DOHH2 (cell line): ENCODE results near the gene CDH4.

Source experiments
- H3F3A ChIP-seq: fragments of 200-600 bp; sonication (generic), shearing (Covaris generic); 2 replicates; pipeline ENCODE4 v1.6.0; 2016; ENCODE audit warnings: antibody characterized with exemption, mild to moderate bottlenecking; ENCODE audit not compliant: control insufficient read depth, insufficient read depth
- H3K27ac ChIP-seq: fragments of 200-600 bp; sonication (generic); 2 replicates; pipeline ENCODE4 v1.5.1; 2014; ENCODE audit warnings: low read depth, mild to moderate bottlenecking, low read length, moderate library complexity
- H3K27me3 ChIP-seq: fragments of 200-600 bp; sonication (generic); 2 replicates; pipeline ENCODE4 v1.6.1; 2014; ENCODE audit warnings: mild to moderate bottlenecking, low read length, mixed read lengths; ENCODE audit not compliant: control insufficient read depth
- H3K36me3 ChIP-seq: fragments of 200-600 bp; sonication (generic); 2 replicates; pipeline ENCODE4 v1.6.1; 2014; ENCODE audit warnings: mild to moderate bottlenecking, low read length, moderate library complexity, mixed read lengths; ENCODE audit not compliant: control insufficient read depth
- H3K4me1 ChIP-seq: fragments of 200-600 bp; sonication (generic); 2 replicates; pipeline ENCODE4 v1.6.1; 2014; ENCODE audit warnings: mild to moderate bottlenecking, low read length, mixed read lengths; ENCODE audit not compliant: control insufficient read depth
- H3K4me2 ChIP-seq: fragments of 200-600 bp; sonication (generic); 2 replicates; pipeline ENCODE4 v1.6.0; 2014; ENCODE audit warnings: mild to moderate bottlenecking, low read length, moderate library complexity
- H3K4me3 ChIP-seq: fragments of 200-600 bp; sonication (generic); 2 replicates; pipeline ENCODE4 v1.5.1; 2014; ENCODE audit warnings: mild to moderate bottlenecking, low read length, mixed read lengths
- H3K79me2 ChIP-seq: fragments of 200-600 bp; sonication (generic); 2 replicates; pipeline ENCODE4 v1.6.1; 2014; ENCODE audit warnings: mild to moderate bottlenecking, low read length, mixed read lengths; ENCODE audit not compliant: control insufficient read depth
- H3K9me2 ChIP-seq: fragments of 200-600 bp; sonication (generic); replicated peaks from 2 replicates; pipeline ENCODE4 v1.6.1; 2014; ENCODE audit warnings: mild to moderate bottlenecking, low read length, mixed read lengths; ENCODE audit not compliant: control insufficient read depth
- H3K9me3 ChIP-seq: fragments of 200-600 bp; sonication (generic); 2 replicates; pipeline ENCODE4 v1.6.1; 2014; ENCODE audit warnings: antibody characterized with exemption, low read length, mixed read lengths; ENCODE audit not compliant: control insufficient read depth, insufficient read depth
- H4K20me1 ChIP-seq: fragments of 200-600 bp; sonication (generic); 2 replicates; pipeline ENCODE4 v1.6.0; 2014; ENCODE audit warnings: low read depth, mild to moderate bottlenecking, antibody characterized with exemption, low read length, moderate library complexity; ENCODE audit not compliant: control insufficient read depth, insufficient read depth
- EZH2phosphoT487 ChIP-seq: fragments of 200-600 bp; sonication (generic); IDR thresholded peaks from 2 replicates; pipeline ENCODE4 v1.6.1; 2017; ENCODE audit warnings: borderline replicate concordance, mild to moderate bottlenecking, antibody characterized with exemption, low read length, moderate library complexity, mixed read lengths
- TF ChIP-seq, protein P1 (sequence below): fragments of 200-600 bp; sonication (generic); IDR thresholded peaks from one replicate; pipeline ENCODE4 v1.5.1; 2014; ENCODE audit warnings: antibody characterized with exemption, mild to moderate bottlenecking, low read depth, low read length; ENCODE audit not compliant: poor library complexity, severe bottlenecking

The CDH4 gene

DNA sequence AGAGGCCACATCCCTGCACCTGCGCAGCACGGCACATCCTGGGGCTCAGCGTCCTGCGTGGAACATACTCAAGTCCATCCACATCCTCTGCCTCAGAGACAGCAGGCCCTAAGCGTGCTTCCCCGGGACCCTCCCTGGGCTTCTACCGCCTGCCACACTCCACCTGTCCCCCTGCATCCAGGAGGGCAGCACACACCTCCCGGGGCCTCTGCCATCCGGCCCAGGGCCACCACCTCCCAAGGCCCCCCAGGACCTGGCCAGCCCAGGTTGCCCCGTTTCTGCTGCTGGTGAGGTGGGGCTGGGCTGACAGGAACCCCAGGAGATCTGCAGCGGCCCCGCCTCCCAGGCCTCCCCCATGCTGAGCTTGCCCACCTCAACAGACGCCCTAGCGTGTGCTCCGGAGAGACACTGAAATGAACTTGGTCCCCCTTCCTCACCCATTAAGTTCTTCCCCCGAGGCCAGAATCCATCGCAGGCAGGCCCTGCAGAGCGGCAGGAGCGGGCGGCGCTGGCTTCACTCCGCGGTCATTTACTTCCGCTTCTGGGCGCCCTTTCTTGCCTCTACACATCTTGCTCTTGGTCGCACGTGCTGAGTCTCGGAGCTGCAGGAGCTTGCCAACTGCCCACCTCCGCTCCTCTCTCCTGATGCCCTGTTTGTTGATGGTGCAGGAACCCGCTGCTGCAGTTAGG is 578.3 kb downstream of the CDH4 start:
- Histone ChIP-seq H3F3A (no peaks in the 10 kb centered on the region), H3K27ac (no peak overlapping the region), H3K4me2 (no peak overlapping the region), H3K36me3 (no peaks in the 10 kb centered on the region), H3K4me1 (no peaks in the 10 kb centered on the region), H3K9me3 (no peaks in the 10 kb centered on the region), H3K27me3 (no peaks in the 10 kb centered on the region), H4K20me1 (no peaks in the 10 kb centered on the region), H3K9me2 (no peaks in the 10 kb centered on the region), H3K4me3 (no peak overlapping the region), H3K79me2 (no peaks in the 10 kb centered on the region)
- TF ChIP-seq, protein P1, sequence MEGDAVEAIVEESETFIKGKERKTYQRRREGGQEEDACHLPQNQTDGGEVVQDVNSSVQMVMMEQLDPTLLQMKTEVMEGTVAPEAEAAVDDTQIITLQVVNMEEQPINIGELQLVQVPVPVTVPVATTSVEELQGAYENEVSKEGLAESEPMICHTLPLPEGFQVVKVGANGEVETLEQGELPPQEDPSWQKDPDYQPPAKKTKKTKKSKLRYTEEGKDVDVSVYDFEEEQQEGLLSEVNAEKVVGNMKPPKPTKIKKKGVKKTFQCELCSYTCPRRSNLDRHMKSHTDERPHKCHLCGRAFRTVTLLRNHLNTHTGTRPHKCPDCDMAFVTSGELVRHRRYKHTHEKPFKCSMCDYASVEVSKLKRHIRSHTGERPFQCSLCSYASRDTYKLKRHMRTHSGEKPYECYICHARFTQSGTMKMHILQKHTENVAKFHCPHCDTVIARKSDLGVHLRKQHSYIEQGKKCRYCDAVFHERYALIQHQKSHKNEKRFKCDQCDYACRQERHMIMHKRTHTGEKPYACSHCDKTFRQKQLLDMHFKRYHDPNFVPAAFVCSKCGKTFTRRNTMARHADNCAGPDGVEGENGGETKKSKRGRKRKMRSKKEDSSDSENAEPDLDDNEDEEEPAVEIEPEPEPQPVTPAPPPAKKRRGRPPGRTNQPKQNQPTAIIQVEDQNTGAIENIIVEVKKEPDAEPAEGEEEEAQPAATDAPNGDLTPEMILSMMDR = no peak
- no peak for TF ChIP-seq EZH2phosphoT487

DNA sequence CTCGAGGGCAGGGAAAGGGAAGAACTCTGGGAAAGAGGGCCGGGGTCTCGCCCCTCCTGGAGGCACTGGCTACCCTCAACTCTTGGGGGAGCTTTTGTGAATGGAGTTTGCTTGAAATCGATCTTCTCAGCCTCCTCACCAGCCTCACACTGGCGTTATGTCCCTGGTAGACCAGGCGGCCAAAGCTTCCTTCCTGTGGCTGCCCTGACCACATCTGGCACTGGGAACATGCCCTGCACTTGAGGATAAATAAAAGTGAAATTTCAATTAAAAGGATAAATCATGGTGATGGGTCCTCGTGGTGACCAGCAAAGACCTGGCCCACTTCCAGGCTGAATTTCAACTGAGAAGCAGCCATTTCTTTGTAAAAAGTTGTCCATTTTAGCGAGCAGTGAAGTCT is 578.9 kb downstream of the CDH4 start:
- Histone ChIP-seq H3K79me2 (no peaks in the 10 kb centered on the region), H3K27me3 (no peaks in the 10 kb centered on the region), H3F3A (no peaks in the 10 kb centered on the region)

GRCh38 chr20:61832181-61832580 is 580.1 kb downstream of the CDH4 start:
- Histone ChIP-seq H3K4me3 (no peak overlapping the region), H3K9me2 (no peaks in the 10 kb centered on the region), H3K79me2 (no peaks in the 10 kb centered on the region), H3K27me3 (no peaks in the 10 kb centered on the region), H3K4me1 (no peaks in the 10 kb centered on the region), H3K36me3 (no peaks in the 10 kb centered on the region), H3K9me3 (no peaks in the 10 kb centered on the region), H3F3A (no peaks in the 10 kb centered on the region), H3K4me2 (no peak overlapping the region), H4K20me1 (no peaks in the 10 kb centered on the region), H3K27ac (no peak overlapping the region)
- no peak for TF ChIP-seq EZH2phosphoT487
- TF ChIP-seq, protein P1 = no peak

More for the DNA sequence above, 578.9 kb downstream of the CDH4 start:
- no peak overlapping the region for H3K27ac ChIP-seq
- no peaks in the 10 kb centered on the region for H4K20me1 ChIP-seq
- no peak overlapping the region for H3K4me3 ChIP-seq
- H3K36me3 ChIP-seq = no peaks in the 10 kb centered on the region
- H3K9me3 ChIP-seq = no peaks in the 10 kb centered on the region
- no peaks in the 10 kb centered on the region for H3K4me1 ChIP-seq
- TF ChIP-seq, protein P1 = no peak
- no peak for TF ChIP-seq EZH2phosphoT487
- H3K4me2 ChIP-seq = no peak overlapping the region
- H3K9me2 ChIP-seq = no peaks in the 10 kb centered on the region
